Measurements from ENCODE around the gene CD79B. TPM values are rescaled to one million over a fixed set of nuclear protein-coding genes. Genes with fewer than 3 reads are reported as not detected.
"Not testable (repeated sequence)": the region's sequence is repeated elsewhere in the genome, so short reads cannot be mapped to it uniquely, and the experiment has no call there.

The CD79B gene
- total RNA-seq, 1 experiment from 2014 or later = not detected

DNA sequence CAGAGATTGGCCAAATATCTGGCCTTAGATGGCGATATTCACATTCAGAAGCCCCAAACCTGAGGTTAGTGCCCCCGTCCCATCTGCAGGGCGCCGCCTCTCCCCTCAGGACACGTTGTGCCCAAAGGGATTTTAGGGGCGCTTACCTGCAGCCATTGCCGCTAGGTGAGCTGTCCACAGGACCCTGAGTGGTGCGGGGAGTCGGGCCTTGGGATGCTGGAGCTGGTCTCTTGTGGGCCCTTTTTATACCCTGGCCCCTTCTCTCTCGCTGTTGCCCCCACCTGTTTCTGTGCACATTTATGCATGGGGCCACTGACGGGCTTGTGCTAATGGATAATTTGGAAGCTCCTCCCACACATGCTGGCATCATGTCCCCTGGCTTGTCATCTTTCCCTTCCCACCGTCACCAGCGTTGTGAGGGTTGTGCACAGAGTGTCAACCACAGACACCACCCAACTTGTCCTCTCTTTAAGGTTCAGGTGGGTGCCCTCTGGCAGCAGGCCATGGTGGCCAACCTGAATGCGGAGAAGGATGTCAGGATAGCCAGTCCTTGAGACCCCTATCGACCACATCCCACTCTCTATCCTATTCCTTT lies 21.0 kb downstream of the CD79B start, which contains the start of gene CSHL1:
CSHL1 (minus strand) TSS at position 218 of the 595 bp plus-strand sequence; CDS start at position 156, 62 bp downstream.
- H3K27ac ChIP-seq (ENCODE audit: low read length) = no peak within 1 kb of the TSS
- CTCF ChIA-PET = interaction anchor here (0.5 to 2.0 kb wide), 7 partner anchors 35 to 496 kb away, joined by 3 to 9 read pairs (median 7); no protein-coding TSS in a partner anchor
- no peaks in the 10 kb centered on the region; the same call in 1 of the 2 replicates for H3K27me3 ChIP-seq (ENCODE audit: control insufficient read depth, insufficient read depth, low read length)
- in situ Hi-C loops (cut with HindIII; ENCODE audit: low pct_unique_long_range_greater_than_20kb, low sequenced_read_pairs) (no loop called here), intact Hi-C loops (cut with micrococcal nuclease; ENCODE audit: unreplicated experiment) (loop anchor here (10.0 kb wide), 3 partner anchors 84 to 224 kb away; partner anchors contain the start of genes ERN1, ICAM2 and PRR29)
- no peak for DNase-seq (ENCODE audit: low read depth, low spot score)
- POLR2A ChIA-PET = no interaction called here
- TF ChIP-seq TCF7L2 (IDR thresholded peaks at IDR 0.05; ENCODE audit: low read depth, low read length) = no peak
- TF ChIP-seq, protein P1, sequence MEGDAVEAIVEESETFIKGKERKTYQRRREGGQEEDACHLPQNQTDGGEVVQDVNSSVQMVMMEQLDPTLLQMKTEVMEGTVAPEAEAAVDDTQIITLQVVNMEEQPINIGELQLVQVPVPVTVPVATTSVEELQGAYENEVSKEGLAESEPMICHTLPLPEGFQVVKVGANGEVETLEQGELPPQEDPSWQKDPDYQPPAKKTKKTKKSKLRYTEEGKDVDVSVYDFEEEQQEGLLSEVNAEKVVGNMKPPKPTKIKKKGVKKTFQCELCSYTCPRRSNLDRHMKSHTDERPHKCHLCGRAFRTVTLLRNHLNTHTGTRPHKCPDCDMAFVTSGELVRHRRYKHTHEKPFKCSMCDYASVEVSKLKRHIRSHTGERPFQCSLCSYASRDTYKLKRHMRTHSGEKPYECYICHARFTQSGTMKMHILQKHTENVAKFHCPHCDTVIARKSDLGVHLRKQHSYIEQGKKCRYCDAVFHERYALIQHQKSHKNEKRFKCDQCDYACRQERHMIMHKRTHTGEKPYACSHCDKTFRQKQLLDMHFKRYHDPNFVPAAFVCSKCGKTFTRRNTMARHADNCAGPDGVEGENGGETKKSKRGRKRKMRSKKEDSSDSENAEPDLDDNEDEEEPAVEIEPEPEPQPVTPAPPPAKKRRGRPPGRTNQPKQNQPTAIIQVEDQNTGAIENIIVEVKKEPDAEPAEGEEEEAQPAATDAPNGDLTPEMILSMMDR (IDR thresholded peaks at IDR 0.05) = no peak
- no peak for TF ChIP-seq SIN3A (IDR thresholded peaks at IDR 0.05; ENCODE audit: borderline replicate concordance, insufficient read depth, low read depth, low read length)
- TF ChIP-seq, protein P2, sequence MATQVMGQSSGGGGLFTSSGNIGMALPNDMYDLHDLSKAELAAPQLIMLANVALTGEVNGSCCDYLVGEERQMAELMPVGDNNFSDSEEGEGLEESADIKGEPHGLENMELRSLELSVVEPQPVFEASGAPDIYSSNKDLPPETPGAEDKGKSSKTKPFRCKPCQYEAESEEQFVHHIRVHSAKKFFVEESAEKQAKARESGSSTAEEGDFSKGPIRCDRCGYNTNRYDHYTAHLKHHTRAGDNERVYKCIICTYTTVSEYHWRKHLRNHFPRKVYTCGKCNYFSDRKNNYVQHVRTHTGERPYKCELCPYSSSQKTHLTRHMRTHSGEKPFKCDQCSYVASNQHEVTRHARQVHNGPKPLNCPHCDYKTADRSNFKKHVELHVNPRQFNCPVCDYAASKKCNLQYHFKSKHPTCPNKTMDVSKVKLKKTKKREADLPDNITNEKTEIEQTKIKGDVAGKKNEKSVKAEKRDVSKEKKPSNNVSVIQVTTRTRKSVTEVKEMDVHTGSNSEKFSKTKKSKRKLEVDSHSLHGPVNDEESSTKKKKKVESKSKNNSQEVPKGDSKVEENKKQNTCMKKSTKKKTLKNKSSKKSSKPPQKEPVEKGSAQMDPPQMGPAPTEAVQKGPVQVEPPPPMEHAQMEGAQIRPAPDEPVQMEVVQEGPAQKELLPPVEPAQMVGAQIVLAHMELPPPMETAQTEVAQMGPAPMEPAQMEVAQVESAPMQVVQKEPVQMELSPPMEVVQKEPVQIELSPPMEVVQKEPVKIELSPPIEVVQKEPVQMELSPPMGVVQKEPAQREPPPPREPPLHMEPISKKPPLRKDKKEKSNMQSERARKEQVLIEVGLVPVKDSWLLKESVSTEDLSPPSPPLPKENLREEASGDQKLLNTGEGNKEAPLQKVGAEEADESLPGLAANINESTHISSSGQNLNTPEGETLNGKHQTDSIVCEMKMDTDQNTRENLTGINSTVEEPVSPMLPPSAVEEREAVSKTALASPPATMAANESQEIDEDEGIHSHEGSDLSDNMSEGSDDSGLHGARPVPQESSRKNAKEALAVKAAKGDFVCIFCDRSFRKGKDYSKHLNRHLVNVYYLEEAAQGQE (IDR thresholded peaks at IDR 0.05; ENCODE audit: insufficient read depth in 1 of 2, low read depth in 2 of 2, low read length in 1 of 2) = no peak
- TF ChIP-seq POLR2AphosphoS5 (IDR thresholded peaks at IDR 0.05; ENCODE audit: low read depth, low read length) = no peak
- no peak for ATAC-seq
- BruUV-seq (replicated peaks) = no TSS peak
- H3K4me1 ChIP-seq (ENCODE audit: control insufficient read depth, insufficient read depth, low read length) = no peaks in the 10 kb centered on the region
- H3K9me3 ChIP-seq (ENCODE audit: control insufficient read depth, insufficient read depth, low read depth, low read length) = no peaks in the 10 kb centered on the region
- H3K4me3 ChIP-seq (ENCODE audit: low read depth in 2 of 2, low read length in 2 of 2) = no peak within 1 kb of the TSS
- no peaks in the 10 kb centered on the region for H3K36me3 ChIP-seq (ENCODE audit: control insufficient read depth, insufficient read depth, low read length)

DNA sequence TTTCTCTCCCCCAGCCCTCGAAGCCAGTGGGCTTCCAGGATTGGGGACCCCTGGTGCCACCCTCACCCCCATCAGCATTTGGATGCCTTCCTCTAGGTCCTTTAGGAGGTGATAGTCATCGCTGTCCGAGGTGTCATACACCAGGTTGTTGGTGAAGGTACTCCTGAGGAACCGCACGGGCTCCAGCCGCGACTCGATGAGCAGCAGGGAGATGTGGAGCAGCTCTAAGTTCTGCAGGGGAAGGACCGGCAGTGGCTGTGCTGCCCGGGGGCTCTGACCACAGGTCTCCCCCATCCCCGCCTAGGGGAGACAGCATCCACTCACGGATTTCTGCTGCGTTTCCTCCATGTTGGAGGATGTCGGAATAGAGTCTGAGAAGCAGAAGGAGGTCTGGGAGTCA lies 22.0 kb downstream of the CD79B start:
- DNase-seq (ENCODE audit: low read depth, low spot score) (no peak), ATAC-seq (no peak)
- Histone ChIP-seq H3K36me3 (ENCODE audit: control insufficient read depth, insufficient read depth, low read length) (no peaks in the 10 kb centered on the region), H3K9me3 (ENCODE audit: control insufficient read depth, insufficient read depth, low read depth, low read length) (no peaks in the 10 kb centered on the region), H3K27me3 (ENCODE audit: control insufficient read depth, insufficient read depth, low read length) (no peaks in the 10 kb centered on the region; the same call in 1 of the 2 replicates), H3K27ac (ENCODE audit: low read length) (no peak overlapping the region), H3K4me1 (ENCODE audit: control insufficient read depth, insufficient read depth, low read length) (no peaks in the 10 kb centered on the region), H3K4me3 (ENCODE audit: low read depth in 2 of 2, low read length in 2 of 2) (no peak overlapping the region)
- intact Hi-C loops (cut with micrococcal nuclease; ENCODE audit: unreplicated experiment) (loop anchor here (10.0 kb wide), 3 partner anchors 85 to 225 kb away; partner anchors contain the start of genes ERN1, ICAM2 and PRR29), in situ Hi-C loops (cut with HindIII; ENCODE audit: low pct_unique_long_range_greater_than_20kb, low sequenced_read_pairs) (no loop called here)
- no TSS peak for BruUV-seq (replicated peaks)
- ChIA-PET CTCF (interaction anchor here (2.0 kb wide), 1 partner anchor 36 kb away, joined by 8 read pairs; no protein-coding TSS in a partner anchor), POLR2A (no interaction called here)
- TF ChIP-seq, protein P2 (IDR thresholded peaks at IDR 0.05; ENCODE audit: insufficient read depth in 1 of 2, low read depth in 2 of 2, low read length in 1 of 2) = no peak
- TF ChIP-seq TCF7L2 (IDR thresholded peaks at IDR 0.05; ENCODE audit: low read depth, low read length) (no peak), SIN3A (IDR thresholded peaks at IDR 0.05; ENCODE audit: borderline replicate concordance, insufficient read depth, low read depth, low read length) (no peak), POLR2AphosphoS5 (IDR thresholded peaks at IDR 0.05; ENCODE audit: low read depth, low read length) (no peak)
- TF ChIP-seq, protein P1 (IDR thresholded peaks at IDR 0.05) = no peak

DNA sequence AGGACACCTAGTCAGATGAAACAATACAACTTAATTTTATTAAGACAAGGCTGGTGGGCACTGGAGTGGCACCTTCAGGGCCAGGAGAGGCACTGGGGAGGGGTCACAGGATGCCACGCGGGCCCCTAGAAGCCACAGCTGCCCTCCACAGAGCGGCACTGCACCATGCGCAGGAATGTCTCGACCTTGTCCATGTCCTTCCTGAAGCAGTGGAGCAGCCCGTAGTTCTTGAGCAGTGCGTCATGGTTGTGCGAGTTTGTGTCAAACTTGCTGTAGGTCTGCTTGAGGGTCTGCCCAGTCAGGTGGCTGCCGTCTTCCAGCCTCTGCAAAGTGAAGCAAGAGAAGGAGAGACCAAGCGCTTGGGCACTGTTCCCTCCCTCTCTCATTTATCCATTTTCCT lies 22.5 kb downstream of the CD79B start:
- H3K27ac ChIP-seq (ENCODE audit: low read length); H3K27me3 ChIP-seq (ENCODE audit: control insufficient read depth, insufficient read depth, low read length); H3K9me3 ChIP-seq (ENCODE audit: control insufficient read depth, insufficient read depth, low read depth, low read length); DNase-seq (ENCODE audit: low read depth, low spot score); H3K4me1 ChIP-seq (ENCODE audit: control insufficient read depth, insufficient read depth, low read length); H3K4me3 ChIP-seq (ENCODE audit: low read depth in 2 of 2, low read length in 2 of 2); H3K36me3 ChIP-seq (ENCODE audit: control insufficient read depth, insufficient read depth, low read length); in situ Hi-C loops (cut with HindIII; ENCODE audit: low pct_unique_long_range_greater_than_20kb, low sequenced_read_pairs); BruUV-seq (replicated peaks); CTCF ChIA-PET; intact Hi-C loops (cut with micrococcal nuclease; ENCODE audit: unreplicated experiment); ATAC-seq; POLR2A ChIA-PET: not testable (repeated sequence)
